Muscle of leg (tissue), 3 donors: ENCODE measurements around the gene MTCL3.

Experiments
- DNase-seq: peaks from one replicate; pipeline ENCODE4 v3.0.0; 2013
- H3K27ac ChIP-seq: one replicate; pipeline ENCODE4 v1.5.1; 2013; ENCODE audit warnings: mild to moderate bottlenecking, low read length, control low read depth
- H3K27me3 ChIP-seq: one replicate; pipeline ENCODE4 v1.6.1; 2013; ENCODE audit warnings: low read length; ENCODE audit not compliant: control insufficient read depth, insufficient read depth
- H3K36me3 ChIP-seq: one replicate; pipeline ENCODE4 v1.6.1; 2013; ENCODE audit warnings: low read length; ENCODE audit not compliant: control insufficient read depth, insufficient read depth
- H3K4me1 ChIP-seq: one replicate; pipeline ENCODE4 v1.6.1; 2013; ENCODE audit warnings: low read length; ENCODE audit not compliant: control insufficient read depth, insufficient read depth
- H3K4me3 ChIP-seq: one replicate; pipeline ENCODE4 v1.5.1; 2013; ENCODE audit warnings: low read length, control low read depth
- H3K9me3 ChIP-seq: replicated peaks from 2 replicates; pipeline ENCODE4 v1.6.1; 2013; ENCODE audit warnings: low read depth, low read length; ENCODE audit not compliant: control insufficient read depth
- WGBS: methylation state at CpG from one replicate; pipeline ENCODE4 v1.1.5; 2013; ENCODE audit warnings: missing lambda C conversion rate; ENCODE audit not compliant: insufficient coverage; 5-methylcytosine and 5-hydroxymethylcytosine counted together

The MTCL3 gene

DNA sequence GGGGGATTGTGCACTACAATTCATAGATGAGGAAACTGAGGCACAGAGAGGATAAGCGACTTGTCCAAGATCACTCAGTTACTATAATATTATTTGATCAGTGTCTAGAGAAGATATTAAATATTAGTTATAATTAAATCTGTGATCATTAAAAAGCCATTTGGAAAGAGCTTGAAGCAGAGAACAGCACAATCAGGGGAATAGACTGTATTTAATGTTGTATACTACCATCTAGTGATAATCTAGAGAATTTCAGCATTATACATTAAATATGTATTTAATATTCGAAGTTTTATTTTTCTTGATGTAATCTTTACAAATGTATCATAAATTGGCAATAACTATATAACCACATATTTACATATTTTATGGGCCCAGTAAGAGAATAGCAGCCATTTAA is 20.1 kb upstream of the MTCL3 start:
- no peaks in the 10 kb centered on the region for H3K9me3 ChIP-seq
- no CpG with 5 or more reads among the region's 2 CpGs for WGBS
- H3K27me3 ChIP-seq, result no peaks in the 10 kb centered on the region
- H3K4me1 ChIP-seq, result no peaks in the 10 kb centered on the region
- H3K4me3 ChIP-seq, result no peak overlapping the region
- peak; percentile 30 for DNase-seq
- H3K27ac ChIP-seq, result no peak overlapping the region
- no peaks in the 10 kb centered on the region for H3K36me3 ChIP-seq

DNA sequence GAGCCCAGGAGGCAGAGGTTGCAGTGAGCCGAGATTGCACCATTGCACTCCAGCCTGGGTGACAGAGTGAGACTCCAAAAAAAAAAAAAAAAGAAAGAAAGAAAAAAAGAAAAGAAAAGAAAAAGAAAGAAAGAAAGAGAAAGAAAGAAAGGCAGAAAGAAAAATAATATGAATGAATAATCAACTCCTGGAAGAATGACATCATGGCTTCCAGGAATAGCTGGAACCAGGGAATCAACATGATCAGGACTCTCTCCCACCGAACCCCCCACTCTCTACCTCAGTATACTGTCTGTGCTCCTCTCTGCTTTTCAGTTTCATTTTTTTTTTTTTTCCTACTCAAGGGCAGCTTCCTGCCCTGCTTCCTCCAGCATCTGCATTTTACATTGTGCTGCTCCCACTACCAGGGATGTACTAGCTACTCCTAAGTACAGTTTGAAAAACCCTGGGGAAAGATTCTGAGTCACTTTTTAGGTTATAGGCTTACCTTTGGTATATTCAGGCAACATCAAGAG is 19.7 kb upstream of the MTCL3 start:
- no peaks in the 10 kb centered on the region for H3K36me3 ChIP-seq
- 50% methylated on average over 1 of the region's 2 CpGs for WGBS
- peak; percentile 14 for DNase-seq
- no peaks in the 10 kb centered on the region for H3K4me1 ChIP-seq
- no peaks in the 10 kb centered on the region for H3K27me3 ChIP-seq
- H3K4me3 ChIP-seq, result no peak overlapping the region
- no peak overlapping the region for H3K27ac ChIP-seq
- no peaks in the 10 kb centered on the region for H3K9me3 ChIP-seq

DNA sequence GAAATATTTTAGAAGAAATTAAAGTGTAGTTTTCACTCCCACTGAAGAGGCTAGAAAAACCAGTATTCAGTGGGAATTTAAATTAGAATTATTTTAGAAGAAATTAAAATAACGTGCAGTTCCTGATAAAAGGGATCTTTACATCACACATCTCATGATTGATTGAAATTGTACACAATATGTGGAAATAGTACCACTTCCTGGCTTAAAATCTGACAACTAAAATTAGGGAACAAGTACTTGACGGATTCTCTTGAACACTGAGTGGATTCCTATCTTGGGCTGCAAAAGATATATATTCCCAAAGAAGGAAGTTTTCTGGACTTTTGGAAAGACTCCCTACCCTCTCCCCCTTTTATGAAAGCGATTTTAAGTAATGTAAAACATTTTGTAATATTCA is 14.6 kb upstream of the MTCL3 start:
- H3K4me1 ChIP-seq, result no peaks in the 10 kb centered on the region
- no peaks in the 10 kb centered on the region for H3K9me3 ChIP-seq
- H3K4me3 ChIP-seq, result no peak overlapping the region
- no CpG with 5 or more reads among the region's 3 CpGs for WGBS
- DNase-seq, result no peak
- H3K27ac ChIP-seq, result no peak overlapping the region
- no peaks in the 10 kb centered on the region for H3K27me3 ChIP-seq
- H3K36me3 ChIP-seq, result no peaks in the 10 kb centered on the region

DNA sequence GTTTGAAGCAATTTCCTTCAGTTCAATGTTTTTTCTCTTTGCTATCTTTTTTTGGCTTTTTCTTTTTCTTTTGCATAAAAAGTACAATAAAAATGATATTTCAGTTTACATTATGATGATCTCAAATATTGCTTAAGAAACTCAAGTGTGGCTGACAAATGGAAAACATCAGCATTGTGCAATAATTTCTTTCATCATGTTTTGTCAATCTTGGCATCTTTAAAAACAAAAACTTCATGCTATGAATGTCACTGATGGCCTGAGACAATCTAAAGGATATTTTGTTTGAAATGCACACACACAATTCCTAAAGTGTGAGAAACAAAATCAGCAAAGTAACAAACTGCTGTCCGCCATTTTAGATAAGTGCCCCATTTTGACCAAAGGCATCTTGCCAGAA is 13.9 kb upstream of the MTCL3 start:
- no peak for DNase-seq
- H3K27ac ChIP-seq, result no peak overlapping the region
- H3K36me3 ChIP-seq, result no peaks in the 10 kb centered on the region
- H3K27me3 ChIP-seq, result no peaks in the 10 kb centered on the region
- H3K4me1 ChIP-seq, result no peaks in the 10 kb centered on the region
- WGBS, result no CpG with 5 or more reads among the region's 1 CpG
- H3K4me3 ChIP-seq, result no peak overlapping the region
- no peaks in the 10 kb centered on the region for H3K9me3 ChIP-seq

DNA sequence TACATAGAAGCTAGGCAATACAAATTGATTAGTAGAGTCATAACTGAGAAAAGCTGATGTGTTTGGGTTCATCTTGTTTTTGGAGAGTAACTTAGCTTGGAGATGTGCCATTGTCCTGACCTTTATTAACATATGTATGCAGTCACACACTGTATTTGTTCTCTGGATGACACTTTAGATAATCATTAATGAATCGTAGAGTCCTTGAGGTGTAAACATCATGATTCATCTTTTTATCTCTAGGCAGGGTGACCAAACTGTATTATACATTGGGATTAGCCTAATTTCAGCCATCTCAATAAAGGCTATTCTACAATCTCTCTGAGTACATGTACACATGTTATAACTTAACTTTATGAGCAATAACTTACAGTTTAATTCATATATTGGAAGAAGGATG is 3.6 kb upstream of the MTCL3 start:
- no peak overlapping the region for H3K4me3 ChIP-seq
- H3K4me1 ChIP-seq, result peaks cover 5% of the 10 kb centered on the region
- no CpG with 5 or more reads among the region's 1 CpG for WGBS
- H3K27ac ChIP-seq, result no peak overlapping the region
- peaks cover 16% of the 10 kb centered on the region for H3K27me3 ChIP-seq
- H3K36me3 ChIP-seq, result no peaks in the 10 kb centered on the region
- no peak for DNase-seq
- no peaks in the 10 kb centered on the region for H3K9me3 ChIP-seq

DNA sequence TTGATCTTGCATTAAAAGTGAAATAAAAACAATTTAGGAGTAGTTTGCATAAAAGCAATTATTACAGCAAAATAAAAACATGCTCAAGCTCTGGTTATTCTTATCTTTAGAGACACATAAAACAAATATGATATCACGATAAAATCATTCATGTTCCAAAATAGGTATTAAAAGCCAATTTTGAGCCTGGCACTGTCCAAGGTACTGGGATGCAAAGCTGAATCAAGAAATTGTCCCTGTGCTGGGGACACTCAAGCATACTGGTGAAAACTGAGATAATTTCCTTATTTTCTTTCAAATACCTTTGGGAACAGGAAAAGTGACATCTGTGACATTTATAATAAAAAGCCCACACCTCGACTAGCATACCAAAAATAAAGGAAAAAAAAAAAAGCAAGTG is 931 bp upstream of the MTCL3 start:
- peaks cover 25% of the 10 kb centered on the region for H3K27me3 ChIP-seq
- no peak overlapping the region for H3K4me3 ChIP-seq
- H3K9me3 ChIP-seq, result no peaks in the 10 kb centered on the region
- 17% methylated on average over 1 of the region's 2 CpGs for WGBS
- peak; percentile 41 for DNase-seq
- H3K36me3 ChIP-seq, result no peaks in the 10 kb centered on the region
- no peak overlapping the region for H3K27ac ChIP-seq
- peaks cover 17% of the 10 kb centered on the region for H3K4me1 ChIP-seq

DNA sequence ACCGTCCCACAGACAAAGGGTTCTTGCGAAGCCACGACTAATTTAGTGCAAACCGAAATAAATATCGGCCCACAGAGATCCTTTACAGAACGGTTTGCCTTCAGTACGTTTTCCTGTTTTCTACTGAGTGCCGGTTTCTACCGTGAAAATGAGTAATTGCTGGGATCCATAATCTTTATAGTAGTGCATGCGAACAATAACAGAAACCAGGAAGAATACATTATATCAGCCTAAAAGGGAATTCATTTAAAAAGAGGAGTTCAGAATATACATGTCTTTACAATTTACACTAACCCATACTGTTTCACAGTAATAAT is 292 bp upstream of the MTCL3 start:
- H3K27ac ChIP-seq, result no peak overlapping the region
- peaks cover 24% of the 10 kb centered on the region for H3K4me1 ChIP-seq
- H3K4me3 ChIP-seq, result no peak overlapping the region

DNA sequence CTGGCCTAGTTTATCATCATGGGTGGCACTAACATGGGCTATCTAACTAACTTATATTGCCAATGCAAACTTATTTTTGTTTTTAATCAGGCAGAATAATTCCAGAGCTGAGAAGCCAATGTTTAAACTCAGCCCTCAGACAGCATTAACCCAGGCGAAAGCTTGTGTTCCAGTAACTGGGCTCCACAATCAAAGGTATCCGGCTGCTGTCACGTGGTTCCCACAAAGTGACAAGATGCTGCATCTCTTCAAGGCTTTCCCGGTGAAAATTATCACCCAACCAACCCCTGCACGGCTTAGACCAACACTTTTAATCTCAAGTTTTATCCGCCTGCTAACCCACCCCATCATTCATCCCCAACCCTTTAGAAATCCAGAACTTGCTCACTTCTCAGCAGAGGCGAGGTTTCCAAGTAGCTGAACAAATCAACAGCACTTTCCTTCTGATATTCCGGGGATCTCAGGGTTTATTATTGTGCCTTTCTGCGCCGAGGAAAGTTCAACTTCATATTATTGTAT is 885 bp downstream of the MTCL3 start:
- 8% methylated on average over 10 of the region's 10 CpGs for WGBS
- Histone ChIP-seq H3K27ac (no peak overlapping the region), H3K9me3 (no peaks in the 10 kb centered on the region), H3K27me3 (peaks cover 37% of the 10 kb centered on the region), H3K4me1 (peaks cover 25% of the 10 kb centered on the region), H3K36me3 (no peaks in the 10 kb centered on the region), H3K4me3 (no peak overlapping the region)
- DNase-seq, result no peak

More for the DNA sequence above, 292 bp upstream of the MTCL3 start:
- H3K27me3 ChIP-seq, result peaks cover 31% of the 10 kb centered on the region
- no peak for DNase-seq
- no peaks in the 10 kb centered on the region for H3K9me3 ChIP-seq
- 0% methylated on average over 5 of the region's 10 CpGs for WGBS
- no peaks in the 10 kb centered on the region for H3K36me3 ChIP-seq

DNA sequence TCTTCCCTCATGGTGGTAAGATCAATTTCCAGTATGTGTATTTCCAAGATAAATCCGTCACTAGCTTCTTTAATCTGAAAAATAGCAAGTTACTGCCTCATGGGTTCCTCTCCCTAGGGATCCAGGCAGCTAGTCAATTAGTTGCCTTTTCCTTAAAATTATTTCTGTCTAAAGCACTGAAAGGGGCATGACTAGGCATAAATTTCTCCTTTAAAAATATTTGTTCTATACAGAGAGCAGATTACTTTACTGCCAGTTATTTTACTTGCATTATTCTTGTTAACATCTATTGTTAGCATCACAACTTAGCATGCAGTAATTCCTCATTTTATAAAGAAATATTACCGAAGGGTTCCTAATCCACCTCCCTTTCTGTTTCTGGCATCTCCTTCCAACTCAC is 1.4 kb downstream of the MTCL3 start:
- no CpG with 5 or more reads among the region's 2 CpGs for WGBS
- Histone ChIP-seq H3K27ac (no peak overlapping the region), H3K27me3 (peaks cover 37% of the 10 kb centered on the region), H3K9me3 (no peaks in the 10 kb centered on the region), H3K4me1 (peaks cover 25% of the 10 kb centered on the region), H3K36me3 (no peaks in the 10 kb centered on the region), H3K4me3 (no peak overlapping the region)
- DNase-seq, result no peak

DNA sequence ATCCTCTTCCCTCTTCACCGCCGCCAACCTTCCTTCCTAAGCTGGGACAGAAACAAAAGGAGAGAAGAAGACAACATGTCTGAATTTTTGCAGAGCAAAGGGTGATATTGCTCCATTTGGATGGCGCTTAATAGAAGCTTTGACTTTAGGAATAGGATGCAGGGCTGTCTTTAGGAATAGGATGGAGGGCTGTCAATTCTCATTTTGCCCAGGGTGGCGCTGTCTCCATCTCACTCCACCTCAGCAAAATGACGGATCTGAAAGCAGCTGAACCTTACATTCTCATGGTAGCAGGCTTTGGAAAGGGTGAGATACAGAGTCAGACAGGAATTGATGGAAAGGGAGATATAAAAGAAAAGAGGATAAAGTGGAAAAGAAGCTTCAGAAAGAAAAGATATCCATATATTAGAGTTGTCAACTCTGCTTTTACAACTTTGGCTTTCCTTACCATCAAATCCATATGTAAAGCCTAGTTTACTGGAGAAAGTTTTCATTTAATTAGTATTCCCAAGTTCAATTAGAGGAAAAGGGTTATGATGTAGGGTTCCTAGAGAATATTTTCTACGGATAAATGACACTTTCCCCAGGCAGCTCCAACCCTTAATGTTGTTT is 2.4 kb downstream of the MTCL3 start:
- H3K27ac ChIP-seq, result peak overlapping the region; percentile 68
- H3K36me3 ChIP-seq, result no peaks in the 10 kb centered on the region
- H3K4me1 ChIP-seq, result peaks cover 25% of the 10 kb centered on the region
- peak; percentile 49 for DNase-seq
- H3K9me3 ChIP-seq, result no peaks in the 10 kb centered on the region
- WGBS, result 9% methylated on average over 1 of the region's 6 CpGs
- H3K27me3 ChIP-seq, result peaks cover 37% of the 10 kb centered on the region
- peak overlapping the region; percentile 67 for H3K4me3 ChIP-seq
